ENCODE measurements around the gene SLC17A3. TPM values are rescaled to one million over a fixed set of nuclear protein-coding genes. Genes with fewer than 3 reads are reported as not detected.

SLC17A3 gene
- total RNA-seq, 1 donor from 2014 or later, result 0.34 TPM

GRCh38 chr6:25882051-25882496 lies 8.0 kb upstream of the SLC17A3 start:
- no peak for TF ChIP-seq CTCF (IDR thresholded peaks at IDR 0.05; ENCODE audit: unreplicated experiment)
- H3K36me3 Mint-ChIP-seq (ENCODE audit: insufficient read depth), result no peaks in the 10 kb centered on the region
- peak; percentile 23 for DNase-seq (ENCODE audit: low spot score, unreplicated experiment)
- peaks cover 6% of the 10 kb centered on the region for H3K27me3 Mint-ChIP-seq
- H3K9me3 Mint-ChIP-seq (ENCODE audit: low read depth), result peaks cover 3% of the 10 kb centered on the region
- H3K27ac Mint-ChIP-seq, result no peak overlapping the region
- H3K4me3 Mint-ChIP-seq (ENCODE audit: low read depth), result peak overlapping the region; percentile 46
- H3K4me1 Mint-ChIP-seq (ENCODE audit: low read depth), result no peaks in the 10 kb centered on the region

- no peaks in the 10 kb centered on the region for H3K9me3 Mint-ChIP-seq (ENCODE audit: low read depth)
- H3K27ac Mint-ChIP-seq, result no peak overlapping the region
- H3K4me1 Mint-ChIP-seq (ENCODE audit: low read depth), result no peaks in the 10 kb centered on the region
- no peak overlapping the region for H3K4me3 Mint-ChIP-seq (ENCODE audit: low read depth)
- H3K36me3 Mint-ChIP-seq (ENCODE audit: insufficient read depth), result no peaks in the 10 kb centered on the region
- no peak for TF ChIP-seq CTCF (IDR thresholded peaks at IDR 0.05; ENCODE audit: unreplicated experiment)
- DNase-seq (ENCODE audit: low spot score, unreplicated experiment), result no peak
- peaks cover 6% of the 10 kb centered on the region for H3K27me3 Mint-ChIP-seq
Observed at GRCh38 chr6:25880601-25881000, 6.6 kb upstream of the SLC17A3 start.

GRCh38 chr6:25878721-25879322 lies 4.8 kb upstream of the SLC17A3 start:
- Mint-ChIP-seq H3K9me3 (ENCODE audit: low read depth) (no peaks in the 10 kb centered on the region), H3K27me3 (peaks cover 6% of the 10 kb centered on the region), H3K4me3 (ENCODE audit: low read depth) (no peak overlapping the region), H3K27ac (no peak overlapping the region), H3K36me3 (ENCODE audit: insufficient read depth) (no peaks in the 10 kb centered on the region), H3K4me1 (ENCODE audit: low read depth) (no peaks in the 10 kb centered on the region)
- no peak for DNase-seq (ENCODE audit: low spot score, unreplicated experiment)
- no peak for TF ChIP-seq CTCF (IDR thresholded peaks at IDR 0.05; ENCODE audit: unreplicated experiment)

- H3K9me3 Mint-ChIP-seq (ENCODE audit: low read depth), result no peaks in the 10 kb centered on the region
- TF ChIP-seq CTCF (IDR thresholded peaks at IDR 0.05; ENCODE audit: unreplicated experiment), result no peak
- DNase-seq (ENCODE audit: low spot score, unreplicated experiment), result no peak
- H3K36me3 Mint-ChIP-seq (ENCODE audit: insufficient read depth), result no peaks in the 10 kb centered on the region
- H3K27me3 Mint-ChIP-seq, result peaks cover 9% of the 10 kb centered on the region
- no peak overlapping the region for H3K27ac Mint-ChIP-seq
- no peaks in the 10 kb centered on the region for H3K4me1 Mint-ChIP-seq (ENCODE audit: low read depth)
- H3K4me3 Mint-ChIP-seq (ENCODE audit: low read depth), result no peak overlapping the region
Observed at GRCh38 chr6:25875926-25876602, 2.0 kb upstream of the SLC17A3 start.

GRCh38 chr6:25875563-25875905 lies 1.5 kb upstream of the SLC17A3 start:
- DNase-seq (ENCODE audit: low spot score, unreplicated experiment), result no peak
- H3K4me3 Mint-ChIP-seq (ENCODE audit: low read depth), result no peak overlapping the region
- no peaks in the 10 kb centered on the region for H3K4me1 Mint-ChIP-seq (ENCODE audit: low read depth)

More at GRCh38 chr6:25875563-25875905, 1.5 kb upstream of the SLC17A3 start:
- no peak for TF ChIP-seq CTCF (IDR thresholded peaks at IDR 0.05; ENCODE audit: unreplicated experiment)
- Mint-ChIP-seq H3K36me3 (ENCODE audit: insufficient read depth) (no peaks in the 10 kb centered on the region), H3K27ac (no peak overlapping the region), H3K9me3 (ENCODE audit: low read depth) (no peaks in the 10 kb centered on the region), H3K27me3 (peaks cover 9% of the 10 kb centered on the region)
